Middle frontal gyrus (tissue), 1 donor: ENCODE results near the gene TPSG1.
"Not testable (repeated sequence)": the region's sequence is repeated elsewhere in the genome, so short reads cannot be mapped to it uniquely, and the experiment has no call there.

Experiments
- DNase-seq: peaks from one replicate; pipeline ENCODE4 v3.0.0-alpha.2; 2015; ENCODE audit warnings: low spot score; ENCODE audit errors: extremely low spot score

Gene TPSG1

DNA sequence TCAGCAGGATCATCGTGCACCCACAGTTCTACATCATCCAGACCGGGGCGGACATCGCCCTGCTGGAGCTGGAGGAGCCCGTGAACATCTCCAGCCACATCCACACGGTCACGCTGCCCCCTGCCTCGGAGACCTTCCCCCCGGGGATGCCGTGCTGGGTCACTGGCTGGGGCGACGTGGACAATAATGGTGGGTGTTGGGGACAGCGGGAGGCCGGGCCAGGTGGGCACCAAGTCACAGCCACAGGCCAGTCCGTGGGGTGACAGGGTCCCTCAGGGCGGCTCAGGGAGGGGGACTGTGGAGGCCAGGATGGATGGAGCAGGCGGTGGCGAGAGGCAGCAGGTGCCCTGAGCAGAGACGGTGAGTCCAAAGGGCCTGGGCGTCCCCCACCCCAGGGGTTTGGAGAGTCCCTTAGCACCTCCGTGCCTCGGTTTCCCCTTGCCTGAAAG lies 31.8 kb upstream of the TPSG1 start:
- no peak for DNase-seq

DNA sequence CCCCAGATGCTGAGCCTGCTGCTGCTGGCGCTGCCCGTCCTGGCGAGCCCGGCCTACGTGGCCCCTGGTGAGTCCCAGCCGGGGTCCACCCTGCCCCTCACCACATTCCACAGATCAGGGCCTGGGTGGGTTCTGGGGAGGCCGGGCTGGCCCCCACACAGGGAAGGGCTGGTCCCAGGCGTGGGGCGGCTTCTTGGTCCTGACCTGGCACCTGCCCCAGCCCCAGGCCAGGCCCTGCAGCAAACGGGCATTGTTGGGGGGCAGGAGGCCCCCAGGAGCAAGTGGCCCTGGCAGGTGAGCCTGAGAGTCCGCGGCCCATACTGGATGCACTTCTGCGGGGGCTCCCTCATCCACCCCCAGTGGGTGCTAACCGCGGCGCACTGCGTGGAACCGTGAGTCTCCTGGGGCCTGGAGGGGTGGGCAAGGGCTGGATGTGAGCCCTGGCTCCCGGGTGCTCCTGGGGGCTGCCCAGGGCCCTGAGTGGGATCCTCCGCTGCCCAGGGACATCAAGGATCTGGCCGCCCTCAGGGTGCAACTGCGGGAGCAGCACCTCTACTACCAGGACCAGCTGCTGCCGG lies 31.3 kb upstream of the TPSG1 start:
- DNase-seq, result not testable (repeated sequence)

DNA sequence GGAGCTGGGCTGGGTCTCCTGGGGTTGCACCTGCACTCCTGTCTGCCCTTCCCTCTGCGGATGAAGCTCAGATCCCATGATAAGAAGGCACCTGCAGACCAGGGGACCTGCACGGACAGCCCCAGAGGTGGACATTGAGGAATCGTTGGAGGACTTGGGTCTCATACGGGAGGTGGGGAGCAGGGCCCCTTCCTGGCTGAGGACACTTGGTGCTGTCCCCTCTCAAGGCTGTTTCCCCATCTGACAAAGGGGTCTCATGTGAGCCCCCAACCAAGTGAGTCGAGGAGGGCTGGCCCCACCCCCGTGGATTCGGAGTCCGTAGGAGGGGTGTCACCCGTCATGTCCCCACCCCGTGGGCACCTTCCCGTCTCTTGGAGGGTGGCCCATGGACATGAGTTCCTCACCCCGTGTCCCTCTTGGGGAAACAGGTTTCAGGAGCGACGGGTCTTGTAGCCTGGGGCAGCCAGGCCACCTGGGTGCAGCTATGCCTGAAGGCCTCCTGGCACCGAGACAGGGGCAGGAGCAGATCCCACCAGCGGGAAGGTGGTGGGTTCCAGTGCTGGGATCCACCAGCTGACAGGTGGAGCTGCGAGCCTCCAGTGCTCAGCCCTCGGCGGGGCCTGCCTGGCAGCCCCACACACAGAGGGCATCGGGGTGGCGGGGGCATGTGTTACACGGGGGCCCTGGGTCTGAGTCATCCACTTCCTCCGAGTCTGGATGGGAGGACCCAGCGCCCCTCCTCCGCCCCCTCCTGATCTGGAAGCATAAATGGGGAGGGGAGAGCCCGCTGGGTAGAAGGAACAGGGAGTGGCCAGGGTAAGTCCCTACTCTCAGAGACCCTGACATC lies 30.4 kb upstream of the TPSG1 start, which contains the start of gene TPSD1:
Gene TPSD1, plus strand, starts transcription at position 794 of the 847 bp plus-strand sequence. CDS start 212 bp downstream, outside the sequence.
- DNase-seq, result not testable (repeated sequence)

DNA sequence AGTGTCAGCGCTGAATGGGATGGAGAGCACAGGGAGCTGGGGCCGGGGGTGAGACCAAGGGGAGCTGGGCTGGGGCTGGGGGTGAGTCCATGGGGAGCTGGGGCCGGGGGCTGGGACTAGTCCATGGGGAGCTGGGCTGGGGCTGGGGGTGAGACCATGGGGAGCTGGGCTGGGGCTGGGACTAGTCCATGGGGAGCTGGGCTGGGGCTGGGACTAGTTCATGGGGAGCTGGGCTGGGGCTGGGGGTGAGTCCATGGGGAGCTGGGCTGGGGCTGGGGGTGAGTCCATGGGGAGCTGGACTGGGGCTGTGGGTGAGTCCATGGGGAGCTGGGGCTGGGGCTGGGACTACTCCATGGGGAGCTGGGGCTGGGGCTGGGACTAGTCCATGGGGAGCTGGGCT lies 29.8 kb upstream of the TPSG1 start:
- not testable (repeated sequence) for DNase-seq

DNA sequence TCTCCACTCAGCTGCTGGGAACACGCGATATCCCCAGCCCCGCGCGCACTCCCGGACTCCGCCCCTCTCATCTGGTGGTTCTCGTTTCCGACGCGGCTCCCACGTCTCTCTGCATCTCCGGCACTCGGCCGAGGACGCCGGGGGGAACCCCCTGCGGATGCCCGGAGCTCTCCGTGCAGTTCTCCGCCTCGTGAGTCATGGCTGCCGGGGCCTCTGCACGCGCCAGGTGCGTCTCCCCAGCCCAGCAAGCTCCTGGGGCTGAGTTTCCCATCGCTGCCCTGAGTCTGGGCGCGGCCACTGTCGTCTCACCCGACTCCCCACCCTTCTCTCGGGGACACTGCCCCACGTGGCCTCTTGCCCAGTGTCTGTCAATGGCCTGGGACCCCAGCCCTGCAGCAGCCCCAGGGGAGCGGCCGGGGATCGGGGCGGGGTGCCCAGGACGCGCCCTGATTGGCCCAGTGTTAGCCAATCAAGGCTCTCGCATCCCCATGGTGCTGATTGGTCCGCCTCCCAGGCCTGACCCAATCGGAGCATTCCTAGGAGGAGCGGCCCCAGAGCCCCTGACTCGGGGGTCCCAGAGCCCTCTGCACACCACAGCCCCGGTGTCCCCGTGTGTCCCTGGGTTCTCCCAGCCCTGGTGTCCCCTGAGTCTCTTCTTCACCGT lies 28.8 kb upstream of the TPSG1 start:
- DNase-seq, result not testable (repeated sequence)

DNA sequence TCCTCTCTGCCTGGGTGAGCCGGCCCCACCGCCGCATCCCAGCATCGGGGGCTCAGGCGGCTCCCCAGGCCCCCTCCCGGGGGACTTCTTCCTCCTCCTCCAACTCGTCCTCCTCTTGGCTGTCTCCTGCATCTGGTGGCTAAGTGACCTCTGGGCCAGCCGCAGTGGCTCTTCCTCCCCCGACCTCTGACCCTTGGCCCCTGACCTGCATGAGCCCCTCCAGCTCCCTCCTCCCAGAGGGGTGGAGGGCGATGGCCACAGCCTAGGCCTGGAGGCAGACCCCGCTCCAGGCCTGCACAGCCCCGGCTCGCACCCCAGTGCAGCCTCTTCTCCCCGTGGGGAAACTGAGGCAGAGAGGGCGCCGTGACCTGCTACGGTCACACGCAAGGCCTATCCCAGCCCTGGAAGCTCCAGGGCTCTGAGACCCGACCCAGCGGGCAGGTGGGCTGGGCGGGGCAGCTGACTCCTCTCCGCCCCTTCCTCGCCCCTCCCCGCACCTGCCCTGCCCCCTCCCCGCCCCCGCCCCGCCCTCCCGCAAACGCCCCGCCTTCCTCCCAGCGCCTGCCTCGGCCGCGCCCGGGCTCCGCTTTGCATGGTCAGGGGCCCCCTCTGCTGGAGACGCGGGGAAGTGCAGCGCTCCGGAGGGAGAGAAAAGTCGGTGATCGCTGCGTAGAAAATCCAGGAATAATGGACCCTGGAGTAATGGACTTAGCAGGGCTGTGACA lies 24.1 kb upstream of the TPSG1 start:
- DNase-seq, result not testable (repeated sequence)

DNA sequence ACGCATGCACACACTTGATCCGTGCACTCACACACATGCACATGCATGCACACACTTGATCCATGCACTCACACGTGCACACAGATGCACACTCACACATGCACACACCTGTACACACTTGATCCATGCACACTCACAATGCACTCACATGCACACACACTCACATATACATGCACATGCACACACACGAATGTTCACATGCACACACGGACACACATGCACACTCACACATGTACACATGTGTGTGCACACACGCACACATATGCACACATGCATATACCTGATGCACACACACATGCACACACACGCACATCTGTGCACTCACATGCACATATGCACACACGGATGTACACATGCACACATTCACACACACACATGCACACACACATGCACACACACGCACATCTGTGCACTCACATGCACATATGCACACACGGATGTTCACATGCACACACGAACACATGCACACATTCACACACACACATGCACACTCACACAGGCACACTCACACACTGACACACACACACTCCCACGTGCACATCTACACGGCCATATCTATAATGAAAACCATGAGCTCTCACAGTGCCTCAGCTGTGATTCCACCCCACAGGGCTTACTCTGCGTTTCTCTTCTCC lies 23.0 kb upstream of the TPSG1 start:
- not testable (repeated sequence) for DNase-seq

DNA sequence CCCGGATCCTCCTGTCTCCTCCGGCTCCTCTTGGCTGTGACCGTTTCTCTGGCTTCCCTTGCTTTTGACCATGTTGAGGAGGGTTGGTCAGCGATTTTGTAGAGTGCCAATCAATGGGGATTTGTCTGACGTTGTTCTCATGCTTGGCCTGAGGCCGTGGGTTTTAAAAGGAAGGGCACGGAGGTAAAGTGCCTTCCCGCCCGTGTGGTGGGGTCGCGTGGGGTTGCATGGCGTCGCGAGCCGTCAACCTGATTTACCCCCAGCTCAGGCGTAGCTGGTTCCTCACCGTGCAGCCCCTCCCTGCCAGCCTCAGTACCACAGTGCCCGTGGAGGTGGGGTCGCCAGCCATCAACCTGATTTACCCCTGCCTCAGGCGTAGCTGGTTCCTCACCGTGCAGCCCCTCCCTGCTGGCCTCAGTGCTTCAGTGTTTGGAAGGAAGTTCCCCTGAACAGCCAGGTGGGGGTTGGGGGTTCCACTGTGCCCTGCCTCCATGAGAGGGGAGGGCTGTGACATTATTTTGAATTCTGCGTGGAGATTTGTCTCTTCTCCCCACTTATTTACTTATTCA lies 20.5 kb upstream of the TPSG1 start:
- no peak for DNase-seq

DNA sequence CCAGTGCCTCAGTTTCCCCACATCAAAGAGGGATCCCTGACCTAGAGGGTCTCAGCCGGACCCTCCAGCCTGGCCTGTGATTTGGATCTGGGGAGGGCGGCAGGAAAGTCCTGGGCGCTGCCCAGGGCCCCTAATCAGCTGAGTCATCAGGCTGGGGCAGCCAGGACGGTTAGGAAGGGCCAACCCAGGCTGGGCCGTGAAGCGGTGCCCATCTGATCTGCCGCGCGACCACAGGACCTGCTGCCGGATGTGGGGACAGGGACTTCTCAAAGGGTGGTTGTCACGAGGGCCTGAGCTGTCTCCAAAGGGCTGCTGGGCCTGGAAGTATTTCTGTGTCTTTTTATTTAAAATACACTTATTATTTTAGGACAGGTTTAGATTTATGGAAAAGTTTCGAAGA lies 19.8 kb upstream of the TPSG1 start:
- DNase-seq, result no peak

DNA sequence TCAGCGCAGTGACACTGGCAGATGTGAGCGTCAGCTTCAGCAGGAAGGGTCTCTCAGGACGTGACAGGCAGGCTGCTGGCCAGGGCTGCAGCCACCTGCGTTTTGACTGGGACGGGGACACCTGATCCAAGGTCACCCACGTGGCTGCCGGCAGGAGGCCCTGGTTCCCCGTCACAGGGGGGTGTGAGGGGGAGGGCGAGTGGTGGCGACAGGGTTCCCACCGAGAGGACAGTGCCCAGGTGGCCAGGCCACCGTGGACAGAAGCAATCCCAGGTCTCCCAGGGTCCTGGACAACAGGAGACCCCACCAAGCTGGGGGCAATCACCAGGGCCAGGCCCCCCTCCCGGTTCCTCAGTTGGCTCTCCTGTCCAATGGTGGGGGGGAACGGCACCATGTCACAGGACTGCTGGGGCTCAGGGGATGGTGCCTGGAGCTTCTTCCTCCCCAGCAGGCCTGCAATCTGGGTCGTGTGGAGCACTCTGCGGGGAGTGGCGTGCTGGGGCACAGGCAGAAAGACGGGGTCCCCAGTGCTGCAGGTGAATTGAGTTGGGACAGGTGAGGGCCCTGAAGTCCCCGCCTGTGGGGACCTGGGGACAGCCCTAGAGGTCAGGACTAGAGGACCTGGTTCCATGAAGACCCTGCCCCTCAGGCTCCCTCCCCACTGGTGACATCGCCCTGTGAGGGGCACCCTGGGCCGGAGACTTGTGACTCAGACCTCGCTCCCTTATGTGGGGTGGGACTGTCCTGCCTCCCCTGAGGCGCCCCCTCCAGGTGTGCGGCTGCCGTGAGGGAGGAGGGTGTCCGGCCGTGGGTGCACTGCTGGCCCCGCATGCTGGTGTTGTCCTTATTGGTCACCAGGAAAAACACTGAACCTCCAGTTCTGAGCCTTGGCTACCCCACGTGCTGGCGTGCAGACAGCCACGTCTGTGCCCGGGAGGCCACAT lies 19.1 kb upstream of the TPSG1 start:
- not testable (repeated sequence) for DNase-seq

DNA sequence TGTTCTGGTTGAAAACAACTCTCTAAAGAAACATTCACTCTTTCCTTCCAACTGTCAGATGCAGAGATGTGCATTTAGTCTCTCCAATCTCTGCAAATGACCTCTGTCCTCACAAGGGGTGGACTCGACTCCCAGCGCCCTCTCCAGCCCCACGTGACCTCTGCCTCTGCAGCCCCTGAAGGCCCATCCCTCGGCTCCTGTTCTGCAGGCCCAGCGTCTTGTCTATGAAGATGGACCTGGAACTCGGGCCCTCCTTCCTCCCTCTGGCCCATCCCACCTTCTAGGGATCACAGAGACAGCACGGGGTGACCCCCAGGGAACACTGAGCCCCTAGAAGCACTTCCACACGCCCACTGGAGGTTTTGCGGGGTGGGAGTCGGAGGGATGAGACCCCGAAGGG lies 18.3 kb upstream of the TPSG1 start:
- not testable (repeated sequence) for DNase-seq

DNA sequence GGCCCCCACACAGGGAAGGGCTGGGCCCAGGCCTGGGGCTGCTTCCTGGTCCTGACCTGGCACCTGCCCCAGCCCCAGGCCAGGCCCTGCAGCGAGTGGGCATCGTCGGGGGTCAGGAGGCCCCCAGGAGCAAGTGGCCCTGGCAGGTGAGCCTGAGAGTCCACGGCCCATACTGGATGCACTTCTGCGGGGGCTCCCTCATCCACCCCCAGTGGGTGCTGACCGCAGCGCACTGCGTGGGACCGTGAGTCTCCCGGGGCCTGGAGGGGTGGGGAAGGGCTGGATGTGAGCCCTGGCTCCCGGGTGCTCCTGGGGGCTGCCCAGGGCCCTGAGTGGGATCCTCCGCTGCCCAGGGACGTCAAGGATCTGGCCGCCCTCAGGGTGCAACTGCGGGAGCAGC lies 16.0 kb upstream of the TPSG1 start:
- DNase-seq, result not testable (repeated sequence)

DNA sequence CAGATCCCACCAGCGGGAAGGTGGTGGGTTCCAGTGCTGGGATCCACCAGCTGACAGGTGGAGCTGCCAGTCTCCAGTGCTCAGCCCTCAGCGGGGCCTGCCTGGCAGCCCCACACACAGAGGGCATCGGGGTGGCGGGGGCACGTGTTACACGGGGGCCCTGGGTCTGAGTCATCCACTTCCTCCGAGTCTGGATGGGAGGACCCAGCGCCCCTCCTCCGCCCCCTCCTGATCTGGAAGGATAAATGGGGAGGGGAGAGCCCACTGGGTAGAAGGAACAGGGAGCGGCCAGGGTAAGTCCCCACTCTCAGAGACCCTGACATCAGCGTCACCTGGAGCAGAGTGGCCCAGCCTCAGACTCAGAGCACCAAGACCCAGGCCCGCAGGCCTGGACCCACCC lies 15.4 kb upstream of the TPSG1 start, which contains the start of gene TPSAB1:
Gene TPSAB1, plus strand, starts transcription at position 270 of the 400 bp plus-strand sequence. CDS start 234 bp downstream, outside the sequence.
- not testable (repeated sequence) for DNase-seq

DNA sequence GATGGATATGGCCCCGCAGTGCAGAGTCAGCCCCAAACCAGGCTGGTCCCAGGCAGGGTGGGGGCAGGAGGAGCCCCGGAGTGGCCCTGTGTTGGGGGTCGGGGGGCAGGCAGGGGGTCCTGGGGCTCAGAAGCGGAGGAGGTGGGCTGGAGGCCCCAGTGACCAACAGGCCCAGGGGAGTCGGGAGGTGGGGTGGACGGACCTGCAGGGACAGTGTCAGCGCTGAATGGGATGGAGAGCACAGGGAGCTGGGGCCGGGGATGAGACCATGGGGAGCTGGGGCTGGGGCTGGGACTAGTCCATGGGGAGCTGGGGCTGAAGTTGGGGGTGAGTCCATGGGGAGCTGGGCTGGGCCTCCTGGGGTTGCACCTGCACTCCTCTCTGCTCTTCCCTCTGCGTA lies 14.5 kb upstream of the TPSG1 start:
- not testable (repeated sequence) for DNase-seq

DNA sequence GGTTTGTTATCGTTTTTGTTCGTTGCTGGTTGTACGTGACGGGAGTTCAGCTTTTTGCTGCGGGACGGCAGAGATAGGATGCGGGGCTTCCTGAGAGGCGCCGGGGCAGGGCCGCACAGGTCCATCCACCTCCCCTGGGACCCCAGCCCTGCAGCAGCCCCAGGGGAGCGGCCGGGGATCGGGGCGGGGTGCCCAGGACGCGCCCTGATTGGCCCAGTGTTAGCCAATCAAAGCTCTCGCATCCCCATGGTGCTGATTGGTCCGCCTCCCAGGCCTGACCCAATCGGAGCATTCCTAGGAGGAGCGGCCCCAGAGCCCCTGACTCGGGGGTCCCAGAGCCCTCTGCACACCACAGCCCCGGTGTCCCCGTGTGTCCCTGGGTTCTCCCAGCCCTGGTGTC lies 13.8 kb upstream of the TPSG1 start:
- not testable (repeated sequence) for DNase-seq

DNA sequence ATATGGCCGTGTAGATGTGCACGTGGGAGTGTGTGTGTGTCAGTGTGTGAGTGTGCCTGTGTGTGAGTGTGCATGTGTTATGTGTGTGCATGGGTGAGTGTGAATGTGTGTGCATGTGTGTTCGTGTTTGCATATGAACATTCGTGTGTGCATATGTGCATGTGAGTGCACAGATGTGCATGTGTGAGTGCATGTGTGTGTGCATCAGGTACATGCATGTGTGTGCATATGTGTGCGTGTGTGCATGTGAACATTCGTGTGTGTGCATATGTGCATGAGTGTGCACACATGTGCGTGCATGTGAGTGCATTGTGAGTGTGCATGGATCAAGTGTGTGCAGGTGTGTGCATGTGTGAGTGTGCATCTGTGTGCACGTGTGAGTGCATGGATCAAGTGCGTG lies 12.9 kb upstream of the TPSG1 start:
- DNase-seq, result no peak

DNA sequence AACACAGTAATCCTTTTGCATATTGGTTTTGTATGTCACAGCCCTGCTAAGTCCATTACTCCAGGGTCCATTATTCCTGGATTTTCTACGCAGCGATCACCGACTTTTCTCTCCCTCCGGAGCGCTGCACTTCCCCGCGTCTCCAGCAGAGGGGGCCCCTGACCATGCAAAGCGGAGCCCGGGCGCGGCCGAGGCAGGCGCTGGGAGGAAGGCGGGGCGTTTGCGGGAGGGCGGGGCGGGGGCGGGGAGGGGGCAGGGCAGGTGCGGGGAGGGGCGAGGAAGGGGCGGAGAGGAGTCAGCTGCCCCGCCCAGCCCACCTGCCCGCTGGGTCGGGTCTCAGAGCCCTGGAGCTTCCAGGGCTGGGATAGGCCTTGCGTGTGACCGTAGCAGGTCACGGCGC lies 11.6 kb upstream of the TPSG1 start:
- not testable (repeated sequence) for DNase-seq

DNA sequence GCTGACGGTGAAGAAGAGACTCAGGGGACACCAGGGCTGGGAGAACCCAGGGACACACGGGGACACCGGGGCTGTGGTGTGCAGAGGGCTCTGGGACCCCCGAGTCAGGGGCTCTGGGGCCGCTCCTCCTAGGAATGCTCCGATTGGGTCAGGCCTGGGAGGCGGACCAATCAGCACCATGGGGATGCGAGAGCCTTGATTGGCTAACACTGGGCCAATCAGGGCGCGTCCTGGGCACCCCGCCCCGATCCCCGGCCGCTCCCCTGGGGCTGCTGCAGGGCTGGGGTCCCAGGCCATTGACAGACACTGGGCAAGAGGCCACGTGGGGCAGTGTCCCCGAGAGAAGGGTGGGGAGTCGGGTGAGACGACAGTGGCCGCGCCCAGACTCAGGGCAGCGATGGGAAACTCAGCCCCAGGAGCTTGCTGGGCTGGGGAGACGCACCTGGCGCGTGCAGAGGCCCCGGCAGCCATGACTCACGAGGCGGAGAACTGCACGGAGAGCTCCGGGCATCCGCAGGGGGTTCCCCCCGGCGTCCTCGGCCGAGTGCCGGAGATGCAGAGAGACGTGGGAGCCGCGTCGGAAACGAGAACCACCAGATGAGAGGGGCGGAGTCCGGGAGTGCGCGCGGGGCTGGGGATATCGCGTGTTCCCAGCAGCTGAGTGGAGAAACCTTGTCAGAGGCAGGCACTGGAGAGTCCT lies 7.1 kb upstream of the TPSG1 start:
- DNase-seq, result not testable (repeated sequence)

DNA sequence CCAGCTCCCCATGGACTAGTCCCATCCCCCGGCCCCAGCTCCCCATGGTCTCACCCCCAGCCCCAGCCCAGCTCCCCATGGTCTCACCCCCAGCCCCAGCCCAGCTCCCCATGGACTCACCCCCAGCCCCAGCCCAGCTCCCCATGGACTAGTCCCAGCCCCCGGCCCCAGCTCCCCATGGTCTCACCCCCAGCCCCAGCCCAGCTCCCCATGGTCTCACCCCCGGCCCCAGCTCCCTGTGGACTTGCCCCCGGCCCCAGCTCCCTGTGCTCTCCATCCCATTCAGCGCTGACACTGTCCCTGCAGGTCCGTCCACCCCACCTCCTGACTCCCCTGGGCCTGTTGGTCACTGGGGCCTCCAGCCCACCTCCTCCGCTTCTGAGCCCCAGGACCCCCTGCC lies 6.2 kb upstream of the TPSG1 start:
- not testable (repeated sequence) for DNase-seq
